GM19351 (cell line): ENCODE results near the gene SH3D21.

Source experiments
- ATAC-seq: cut with Tn5 transposase; IDR thresholded peaks from one replicate; pipeline ENCODE4 v1.9.1; 2021; ENCODE audit warnings: mild to moderate bottlenecking, moderate library complexity; ENCODE audit not compliant: unreplicated experiment

Gene SH3D21

GRCh38 chr1:36328713-36329112 lies 22.5 kb downstream of the SH3D21 start:
- ATAC-seq, result no peak

GRCh38 chr1:36329817-36330216 lies 23.6 kb downstream of the SH3D21 start:
- ATAC-seq, result no peak

GRCh38 chr1:36330940-36331339 lies 24.8 kb downstream of the SH3D21 start:
- ATAC-seq, result no peak

GRCh38 chr1:36337830-36338229 lies 31.7 kb downstream of the SH3D21 start:
- no peak for ATAC-seq

- ATAC-seq, result no peak
Measured at GRCh38 chr1:36339215-36339614, 33.0 kb downstream of the SH3D21 start.

GRCh38 chr1:36339615-36340014 lies 33.4 kb downstream of the SH3D21 start:
- ATAC-seq, result no peak

- no peak for ATAC-seq
Measured at GRCh38 chr1:36341626-36342320, 35.6 kb downstream of the SH3D21 start.

GRCh38 chr1:36342426-36343185 lies 36.4 kb downstream of the SH3D21 start:
- ATAC-seq, result no peak

- no peak for ATAC-seq
Measured at GRCh38 chr1:36343651-36344394, 37.7 kb downstream of the SH3D21 start.

GRCh38 chr1:36344395-36344680 lies 38.2 kb downstream of the SH3D21 start:
- ATAC-seq, result no peak

- no peak for ATAC-seq
Measured at GRCh38 chr1:36345353-36345752, 39.2 kb downstream of the SH3D21 start.

GRCh38 chr1:36346741-36347370 lies 40.7 kb downstream of the SH3D21 start:
- ATAC-seq, result no peak

GRCh38 chr1:36349241-36349671 lies 43.1 kb downstream of the SH3D21 start:
- ATAC-seq, result peak; percentile 94

GRCh38 chr1:36349839-36350238 lies 43.7 kb downstream of the SH3D21 start:
- ATAC-seq, result no peak

GRCh38 chr1:36350659-36351226 lies 44.6 kb downstream of the SH3D21 start:
- no peak for ATAC-seq

GRCh38 chr1:36351227-36351977 lies 45.2 kb downstream of the SH3D21 start:
- no peak for ATAC-seq

- ATAC-seq, result no peak
Measured at GRCh38 chr1:36352125-36352909, 46.1 kb downstream of the SH3D21 start.

GRCh38 chr1:36352910-36353878 lies 47.0 kb downstream of the SH3D21 start:
- ATAC-seq, result no peak
